IPS DF 4.7 (cell line): ENCODE data around the gene IER5.
"Not testable (repeated sequence)": the region's sequence is repeated elsewhere in the genome, so short reads cannot be mapped to it uniquely, and the experiment has no call there.

Source experiments
- DNase-seq: peaks from one replicate; pipeline ENCODE4 v3.0.0-alpha.2; 2013; ENCODE audit warnings: low spot score; ENCODE audit errors: extremely low read depth

The IER5 gene

GRCh38 chr1:181114574-181115367, 26.3 kb downstream of the IER5 start:
- DNase-seq: no peak

- no peak for DNase-seq
These were observed 26.8 kb downstream of the IER5 start for GRCh38 chr1:181115368-181115684.

- not testable (repeated sequence) for DNase-seq
These were observed 27.5 kb downstream of the IER5 start for GRCh38 chr1:181115971-181116370.

- DNase-seq: no peak
These were observed 28.4 kb downstream of the IER5 start for GRCh38 chr1:181116819-181117390.

GRCh38 chr1:181117648-181118449, 29.3 kb downstream of the IER5 start:
- no peak for DNase-seq

- DNase-seq: no peak
These were observed 30.8 kb downstream of the IER5 start for GRCh38 chr1:181119093-181119989.

- DNase-seq: no peak
These were observed 32.4 kb downstream of the IER5 start for GRCh38 chr1:181120924-181121323.

- no peak for DNase-seq
These were observed 33.0 kb downstream of the IER5 start for GRCh38 chr1:181121498-181121897.

GRCh38 chr1:181122222-181122621, 33.7 kb downstream of the IER5 start:
- DNase-seq: no peak

GRCh38 chr1:181123173-181123572, 34.7 kb downstream of the IER5 start:
- no peak for DNase-seq

GRCh38 chr1:181124291-181124751, 35.8 kb downstream of the IER5 start:
- DNase-seq: no peak

- DNase-seq: no peak
These were observed 37.8 kb downstream of the IER5 start for GRCh38 chr1:181126289-181126688.

- DNase-seq: no peak
These were observed 38.5 kb downstream of the IER5 start for GRCh38 chr1:181126871-181127587.

GRCh38 chr1:181127898-181128453, 39.5 kb downstream of the IER5 start:
- DNase-seq: no peak

- no peak for DNase-seq
These were observed 40.3 kb downstream of the IER5 start for GRCh38 chr1:181128592-181129497.

- DNase-seq: no peak
These were observed 41.5 kb downstream of the IER5 start for GRCh38 chr1:181129771-181130606.

- no peak for DNase-seq
These were observed 42.9 kb downstream of the IER5 start for GRCh38 chr1:181131255-181131941.

- DNase-seq: no peak
These were observed 45.0 kb downstream of the IER5 start for GRCh38 chr1:181133441-181133951.
